Mesothelial cell of epicardium (in vitro differentiated cells): ENCODE results near the gene HERPUD2. TPM values are rescaled to one million over a fixed set of nuclear protein-coding genes. Genes with fewer than 3 reads are reported as not detected.
"Not testable (repeated sequence)": the region's sequence is repeated elsewhere in the genome, so short reads cannot be mapped to it uniquely, and the experiment has no call there.

Experiments used
- DNase-seq, 2 experiments: peaks; one replicate each; pipeline ENCODE4 v3.0.0; 2021; ENCODE audit warnings: low spot score in 2 of 2; ENCODE audit not compliant: unreplicated experiment in 2 of 2
- H3K27ac Mint-ChIP-seq: 2 replicates; pipeline ENCODE4 v1.8.0; 2021; ENCODE audit warnings: mixed read lengths
- H3K27me3 Mint-ChIP-seq: 2 replicates; pipeline ENCODE4 v1.8.0; 2021; ENCODE audit warnings: low read depth, mixed read lengths
- H3K36me3 Mint-ChIP-seq: 2 replicates; pipeline ENCODE4 v1.8.0; 2021; ENCODE audit warnings: mixed read lengths
- H3K4me1 Mint-ChIP-seq: 2 replicates; pipeline ENCODE4 v1.8.0; 2021; ENCODE audit warnings: mixed read lengths
- H3K4me3 Mint-ChIP-seq: 2 replicates; pipeline ENCODE4 v1.8.0; 2021; ENCODE audit warnings: mild to moderate bottlenecking, moderate library complexity, mixed read lengths
- H3K9me3 Mint-ChIP-seq: 2 replicates; pipeline ENCODE4 v1.8.0; 2021; ENCODE audit warnings: mixed read lengths
- total RNA-seq: library from RNA; stranded (reverse); gene quantifications from 3 replicates; pipeline ENCODE4 v1.2.1, GENCODE V29; 2021
- TF ChIP-seq, protein P1 (sequence below): fragments of 200-600 bp; sonication (generic); IDR thresholded peaks from one replicate; pipeline ENCODE4 v1.5.0; 2021; ENCODE audit warnings: antibody characterized with exemption; ENCODE audit not compliant: unreplicated experiment

HERPUD2 gene
- total RNA-seq, 1 donor from 2014 or later: 32.4 TPM

DNA sequence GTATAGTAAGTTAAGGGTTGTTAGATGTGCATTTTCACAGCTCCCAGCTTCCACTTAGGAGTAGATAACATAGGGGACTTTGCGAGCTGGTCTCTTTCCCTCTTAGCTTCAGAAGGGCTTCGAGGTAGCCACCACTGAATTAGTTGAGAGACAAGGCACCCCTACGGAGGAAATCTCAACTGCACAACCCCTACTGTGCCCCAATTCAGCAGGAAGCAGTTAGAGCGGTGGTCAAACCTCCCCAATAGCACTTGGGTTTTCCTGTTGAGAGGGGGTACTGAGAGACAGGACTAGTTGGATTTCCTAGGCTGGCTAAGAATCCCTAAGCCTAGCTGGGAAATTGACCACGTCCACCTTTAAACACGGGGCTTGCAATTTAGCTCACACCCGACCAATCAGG is 1.1 kb upstream of the HERPUD2 start:
- Mint-ChIP-seq H3K36me3 (peaks cover 16% of the 10 kb centered on the region), H3K4me3 (peak overlapping the region; percentile 90), H3K27ac (peak overlapping the region; percentile 97), H3K27me3 (no peaks in the 10 kb centered on the region), H3K4me1 (peaks cover 41% of the 10 kb centered on the region), H3K9me3 (peaks cover 3% of the 10 kb centered on the region)
- DNase-seq: no peak
- TF ChIP-seq, protein P1, sequence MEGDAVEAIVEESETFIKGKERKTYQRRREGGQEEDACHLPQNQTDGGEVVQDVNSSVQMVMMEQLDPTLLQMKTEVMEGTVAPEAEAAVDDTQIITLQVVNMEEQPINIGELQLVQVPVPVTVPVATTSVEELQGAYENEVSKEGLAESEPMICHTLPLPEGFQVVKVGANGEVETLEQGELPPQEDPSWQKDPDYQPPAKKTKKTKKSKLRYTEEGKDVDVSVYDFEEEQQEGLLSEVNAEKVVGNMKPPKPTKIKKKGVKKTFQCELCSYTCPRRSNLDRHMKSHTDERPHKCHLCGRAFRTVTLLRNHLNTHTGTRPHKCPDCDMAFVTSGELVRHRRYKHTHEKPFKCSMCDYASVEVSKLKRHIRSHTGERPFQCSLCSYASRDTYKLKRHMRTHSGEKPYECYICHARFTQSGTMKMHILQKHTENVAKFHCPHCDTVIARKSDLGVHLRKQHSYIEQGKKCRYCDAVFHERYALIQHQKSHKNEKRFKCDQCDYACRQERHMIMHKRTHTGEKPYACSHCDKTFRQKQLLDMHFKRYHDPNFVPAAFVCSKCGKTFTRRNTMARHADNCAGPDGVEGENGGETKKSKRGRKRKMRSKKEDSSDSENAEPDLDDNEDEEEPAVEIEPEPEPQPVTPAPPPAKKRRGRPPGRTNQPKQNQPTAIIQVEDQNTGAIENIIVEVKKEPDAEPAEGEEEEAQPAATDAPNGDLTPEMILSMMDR: no peak

DNA sequence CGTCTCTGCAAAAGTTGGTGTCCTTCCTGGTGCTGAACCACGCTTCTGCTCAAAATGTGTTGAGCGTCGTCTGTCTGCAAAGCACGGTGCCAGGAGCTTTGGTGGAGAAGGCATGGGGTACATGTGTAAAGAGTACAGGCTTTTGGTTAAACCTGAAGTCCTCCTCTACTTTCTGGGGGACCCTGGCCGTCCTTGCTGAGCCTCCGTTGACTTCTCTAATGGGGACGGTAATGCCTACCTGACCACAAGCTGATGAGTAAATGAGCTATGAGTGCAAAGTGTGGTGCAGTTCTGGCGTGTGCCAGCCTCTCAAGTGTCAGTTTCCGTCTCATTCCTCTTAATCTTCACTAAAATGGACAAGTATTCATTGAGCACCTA is 527 bp upstream of the HERPUD2 start:
- H3K27me3 Mint-ChIP-seq: no peaks in the 10 kb centered on the region
- no peak for DNase-seq
- H3K9me3 Mint-ChIP-seq: peaks cover 3% of the 10 kb centered on the region
- TF ChIP-seq, protein P1: no peak
- peaks cover 45% of the 10 kb centered on the region for H3K4me1 Mint-ChIP-seq
- peak overlapping the region; percentile 97 for H3K27ac Mint-ChIP-seq
- H3K4me3 Mint-ChIP-seq: peak overlapping the region; percentile 90
- peaks cover 19% of the 10 kb centered on the region for H3K36me3 Mint-ChIP-seq

DNA sequence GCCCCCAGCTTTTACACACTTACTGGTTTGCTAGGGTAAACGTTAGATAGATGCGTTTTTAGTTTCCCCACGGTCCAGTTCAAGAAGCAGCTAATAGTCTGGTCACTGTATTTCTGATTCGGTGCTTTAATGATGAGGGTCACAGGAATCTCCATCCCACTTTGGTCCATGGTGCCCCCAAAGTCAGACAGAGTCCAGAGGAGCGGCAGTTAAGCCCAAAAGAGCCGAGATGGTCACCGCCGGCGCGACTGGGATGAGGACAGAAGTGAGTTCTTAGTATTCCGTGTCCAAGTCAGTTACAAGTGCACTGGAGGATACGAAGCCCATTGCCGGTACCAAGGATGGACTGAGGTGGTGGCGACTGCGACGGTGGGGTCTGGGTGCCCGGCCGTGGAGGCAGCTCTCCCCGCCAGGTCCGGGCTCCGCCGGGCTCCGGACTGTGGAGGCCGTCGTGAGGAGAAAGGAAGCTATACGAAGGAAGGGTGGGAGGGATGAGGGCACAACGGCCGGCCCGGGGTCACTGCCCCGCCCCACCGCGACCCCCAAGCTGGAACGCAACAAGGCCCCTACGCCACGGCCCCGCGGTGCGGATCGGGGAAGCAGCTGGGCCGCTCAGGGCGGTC is 663 bp downstream of the HERPUD2 start:
- H3K4me3 Mint-ChIP-seq: peak overlapping the region; percentile 89
- H3K27me3 Mint-ChIP-seq: no peaks in the 10 kb centered on the region
- peak in 1 of 2 experiments; percentile 43 for DNase-seq
- H3K4me1 Mint-ChIP-seq: peaks cover 54% of the 10 kb centered on the region
- TF ChIP-seq, protein P1: no peak
- H3K9me3 Mint-ChIP-seq: peaks cover 3% of the 10 kb centered on the region
- peaks cover 19% of the 10 kb centered on the region for H3K36me3 Mint-ChIP-seq
- H3K27ac Mint-ChIP-seq: peak overlapping the region; percentile 93

DNA sequence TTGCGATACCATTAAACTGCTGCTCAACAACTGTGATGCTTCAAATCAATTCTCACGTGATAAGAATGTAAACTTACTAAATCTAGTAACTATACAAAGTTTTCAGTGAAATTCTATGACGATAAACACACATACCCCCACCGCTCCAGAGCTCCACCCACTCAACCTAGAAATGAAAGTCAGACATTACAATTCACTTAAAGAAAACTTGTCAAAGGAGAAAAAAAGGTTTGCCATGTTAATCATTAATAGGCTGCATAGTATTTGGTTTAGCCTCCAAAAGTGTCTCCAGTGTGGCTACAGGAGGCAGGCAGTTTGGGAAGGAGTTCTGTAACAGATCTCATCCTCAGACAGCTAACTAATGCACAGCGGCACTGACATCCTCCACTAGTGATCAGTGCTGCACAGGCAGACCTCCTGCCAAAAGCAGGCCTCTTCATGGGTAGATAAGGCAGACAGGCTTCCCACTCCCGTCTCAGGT is 3.1 kb downstream of the HERPUD2 start:
- peaks cover 3% of the 10 kb centered on the region for H3K9me3 Mint-ChIP-seq
- peaks cover 64% of the 10 kb centered on the region for H3K4me1 Mint-ChIP-seq
- H3K27me3 Mint-ChIP-seq: no peaks in the 10 kb centered on the region
- peak overlapping the region; percentile 74 for H3K27ac Mint-ChIP-seq
- peak overlapping the region; percentile 89 for H3K4me3 Mint-ChIP-seq
- TF ChIP-seq, protein P1: no peak
- H3K36me3 Mint-ChIP-seq: peaks cover 20% of the 10 kb centered on the region
- DNase-seq: no peak

DNA sequence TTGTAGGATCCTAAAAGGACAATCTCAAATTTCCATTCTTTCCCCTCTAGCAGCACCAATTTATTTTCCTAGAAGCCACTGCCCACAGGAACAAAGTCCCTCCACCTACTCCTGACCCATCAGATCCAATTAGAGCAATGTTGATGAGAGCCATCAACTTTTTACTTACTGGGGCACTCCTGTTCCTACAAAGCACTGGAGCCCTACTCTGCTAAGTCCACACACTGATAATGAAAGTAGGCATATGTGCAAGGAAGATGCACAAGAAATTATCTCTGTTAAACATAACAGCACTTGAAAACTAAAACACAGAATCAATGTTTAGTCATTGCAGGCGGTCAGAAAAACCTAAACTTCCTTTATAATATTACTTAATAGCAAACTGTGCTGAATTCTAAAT is 3.6 kb downstream of the HERPUD2 start:
- H3K27me3 Mint-ChIP-seq: no peaks in the 10 kb centered on the region
- H3K36me3 Mint-ChIP-seq: peaks cover 17% of the 10 kb centered on the region
- no peaks in the 10 kb centered on the region for H3K9me3 Mint-ChIP-seq
- no peak for DNase-seq
- H3K27ac Mint-ChIP-seq: no peak overlapping the region
- TF ChIP-seq, protein P1: no peak
- peak overlapping the region; percentile 16 for H3K4me3 Mint-ChIP-seq
- peaks cover 61% of the 10 kb centered on the region for H3K4me1 Mint-ChIP-seq

DNA sequence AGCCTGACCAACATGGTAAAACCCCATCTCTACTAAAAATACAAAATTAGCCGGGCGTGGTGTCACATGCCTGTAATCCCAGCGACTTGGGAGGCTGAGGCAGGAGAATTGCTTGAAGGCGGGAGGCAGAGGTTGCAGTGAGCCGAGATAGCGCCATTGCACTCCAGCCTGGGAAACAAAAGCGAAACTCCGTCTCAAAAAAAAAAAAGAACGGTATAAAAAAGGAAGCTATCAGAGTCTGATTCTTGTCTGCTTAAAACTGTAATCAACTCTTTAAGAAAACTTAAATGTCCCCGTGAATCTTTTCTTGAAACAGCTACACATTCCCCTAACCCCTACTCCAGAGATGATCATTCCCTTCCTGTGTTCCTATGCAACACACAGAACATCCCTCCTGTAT is 4.3 kb downstream of the HERPUD2 start:
- H3K36me3 Mint-ChIP-seq: peaks cover 17% of the 10 kb centered on the region
- peaks cover 58% of the 10 kb centered on the region for H3K4me1 Mint-ChIP-seq
- H3K9me3 Mint-ChIP-seq, DNase-seq, H3K4me3 Mint-ChIP-seq, H3K27ac Mint-ChIP-seq, H3K27me3 Mint-ChIP-seq: not testable (repeated sequence)
